Ovary (tissue), 10 donors: ENCODE results near the gene MBD6. TPM values are rescaled to one million over a fixed set of nuclear protein-coding genes. Genes with fewer than 3 reads are reported as not detected.

ENCODE experiments used
- DNase-seq, 5 donors: peaks; one replicate each; pipeline ENCODE4 v3.0.0-alpha.2; 2019 to 2020
- H3K27ac ChIP-seq, 2 donors: fragments of 200-600 bp; one replicate each; pipeline versions ENCODE4 v1.5.1 to v1.8.0; 2019 to 2022
- H3K27me3 ChIP-seq: fragments of 200-600 bp; one replicate; pipeline ENCODE4 v1.8.0; 2022
- H3K36me3 ChIP-seq: fragments of 200-600 bp; sonication (generic); one replicate; pipeline ENCODE4 v1.5.1; 2019
- H3K4me1 ChIP-seq: one replicate; pipeline ENCODE4 v1.8.1; 2013; ENCODE audit warnings: mild to moderate bottlenecking, moderate library complexity; ENCODE audit not compliant: insufficient read depth
- H3K4me3 ChIP-seq: fragments of 200-600 bp; sonication (generic); one replicate; pipeline ENCODE4 v1.5.1; 2017
- H3K9me3 ChIP-seq, 2 donors: fragments of 200-600 bp in 1 of 2; sonication (generic) in 1 of 2; one replicate each; pipeline versions ENCODE4 v1.5.1 to v1.8.1; 2013 to 2019; ENCODE audit warnings: mild to moderate bottlenecking in 1 of 2, moderate library complexity in 1 of 2
- EP300 ChIP-seq: sonication (generic); formaldehyde crosslinking; IDR thresholded peaks from one replicate; pipeline ENCODE4 v1.6.1; 2017; ENCODE audit warnings: antibody characterized with exemption
- POLR2A ChIP-seq: fragments of 450-650 bp; IDR thresholded peaks from one replicate; pipeline ENCODE4 v1.6.1; 2017; ENCODE audit warnings: antibody characterized with exemption, mild to moderate bottlenecking, moderate library complexity
- WGBS, 3 donors: extraction: QIAGEN DNeasy Blood & Tissue Kit in 1 of 3; methylation state at CpG; one replicate each; pipeline versions ENCODE4 v1.1.5 to v1.1.7; 2013 to 2017; 5-methylcytosine and 5-hydroxymethylcytosine counted together
- intact Hi-C, 4 donors: fragments of 100-400 bp; cut with DNase I; formaldehyde crosslinking; loops; one replicate each; pipeline versions ENCODE4 v1.11.0 to v1.15.1; 2022 to 2023
- long read RNA-seq, 3 donors: library from polyadenylated mRNA in 2 of 3; unstranded in 2 of 3; transcript quantifications; one replicate each; pipeline ENCODE4 v2.0.0 and lab custom pipeline, GENCODE V29; 2021 to 2026
- polyA plus RNA-seq, 2 donors: library from polyadenylated mRNA; stranded (reverse); fragments of 200-250 nt in 1 of 2; fragments of 350-450 nt in 1 of 2; fragmentation: Illumina TruSeq in 1 of 2; extraction: RNeasy Lipid Tissue Mini Kit (QIAGEN cat#74804) in 1 of 2; gene quantifications; one replicate each; pipeline ENCODE4 v1.2.3, GENCODE V29; 2013 to 2014
- total RNA-seq, 7 donors: library from RNA; depleted of rRNA in 2 of 7; stranded (reverse); fragments of >200 nt in 2 of 7; fragmentation: NEBNext Ultra II Directional in 3 of 7; extraction: Animal tissue kit (Norgen Biotek cat#: 25700) in 3 of 7; gene quantifications; one replicate each; pipeline versions ENCODE4 v1.1.0 to v1.2.4, GENCODE V29; 2016 to 2023
- TF ChIP-seq, protein P1 (sequence below), 3 donors: fragments of 450-650 bp in 2 of 3; fragments of 200-600 bp in 1 of 3; IDR thresholded peaks; one replicate each; pipeline versions ENCODE4 v1.5.1 to v1.8.0; 2016 to 2022; ENCODE audit warnings: antibody characterized with exemption in 3 of 3, mild to moderate bottlenecking in 1 of 3
- donor health status: DM: no; HTN: no; CAD: no; lungs with moderate emphysema.
- donor health status: DM: no; HTN: no; CAD: no.
- donor health status: Bipolar disorder and iron deficiency.
- donor health status: DM: yes; HTN: yes; CAD: no.
- donor health status: DM: no; HTN: no; CAD: no.
- donor health status: DM: yes; HTN: yes; CAD: no.

MBD6 gene
- total RNA-seq (100 to 1,000 TPM in 2 of 7 donors, 10 to 100 TPM in 5; 25.2 to 122 (median 79.7) TPM), polyA plus RNA-seq (10 to 100 TPM; 18.1 to 35.0 TPM)
- long read RNA-seq, donor 1, partial matches to known transcripts: 1 of 5 reads
- long read RNA-seq, donor 1, other reads (novel, unspliced or antisense): 4 of 5 reads
- long read RNA-seq, donor 2, partial matches to known transcripts: 80 of 83 reads
- long read RNA-seq, donor 2, other reads (novel, unspliced or antisense): 0 of 83 reads
- long read RNA-seq, donor 3, full-length matches to known transcripts: 3 of 37 reads
- long read RNA-seq, donor 3, partial matches to known transcripts: 19 of 37 reads
- long read RNA-seq, donor 3, other reads (novel, unspliced or antisense): 15 of 37 reads

DNA sequence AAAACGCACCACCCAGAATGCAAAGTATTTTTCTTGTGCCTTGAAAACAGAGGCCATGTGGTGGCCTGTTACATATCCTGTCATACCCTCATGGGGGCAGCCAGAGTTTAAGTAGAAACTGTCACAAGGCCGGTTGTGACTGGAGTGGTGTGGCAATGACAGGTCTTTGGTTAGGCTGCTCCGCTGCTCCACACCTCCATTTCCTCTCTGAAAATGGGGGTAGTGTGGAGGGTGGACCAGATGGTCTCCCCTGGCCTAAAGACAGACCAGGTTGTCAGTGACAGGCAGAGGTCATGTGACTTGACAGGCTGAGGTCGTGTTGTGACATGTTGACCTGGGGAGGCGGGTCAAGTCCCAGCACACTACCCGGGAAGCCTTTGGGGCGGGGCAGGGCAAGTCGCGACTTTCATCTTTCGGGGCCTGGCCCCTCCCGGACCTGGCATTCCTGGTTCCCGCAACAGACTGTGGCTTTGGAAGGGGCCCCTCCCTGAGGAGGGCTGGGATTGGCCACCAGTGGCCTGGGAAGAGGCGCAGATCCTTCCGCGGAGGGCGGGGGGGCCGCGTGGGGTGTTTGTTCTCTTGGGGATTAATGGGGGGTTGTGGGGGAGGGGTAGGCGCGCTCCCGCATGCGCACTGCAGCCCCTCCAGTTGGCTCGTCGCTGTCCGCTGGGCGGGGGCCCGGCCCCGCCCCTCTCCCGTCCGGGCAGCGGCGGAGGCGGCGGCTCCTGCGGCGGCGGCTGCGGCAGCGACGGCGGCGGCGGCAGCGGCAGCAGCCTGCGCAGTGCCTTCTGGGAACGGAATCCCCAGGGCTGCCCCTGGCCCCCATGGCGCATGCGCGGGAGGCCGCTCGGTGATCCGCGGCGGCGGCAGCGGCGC lies at the start of gene MBD6:
Gene MBD6, plus strand, starts transcription at position 814 of the 876 bp plus-strand sequence. CDS start 1,480 bp downstream, outside the sequence.
- intact Hi-C loops: loop anchor here in 1 of 4 donors (5.0 kb wide), 1 partner anchor 90 kb away; the partner anchor contains the start of gene ARHGEF25
- H3K4me1 ChIP-seq: peaks cover 16% of the 10 kb centered on the region

GRCh38 chr12:57473392-57473791 lies 49.2 kb upstream of the MBD6 start:
- no peak overlapping the region for H3K4me3 ChIP-seq
- H3K4me1 ChIP-seq: peaks cover 7% of the 10 kb centered on the region
- no peak for DNase-seq
- intact Hi-C loops: no loop called here
- no peaks in the 10 kb centered on the region for H3K9me3 ChIP-seq
- no peaks in the 10 kb centered on the region for H3K27me3 ChIP-seq
- H3K36me3 ChIP-seq: no peaks in the 10 kb centered on the region
- H3K27ac ChIP-seq: no peak overlapping the region
- TF ChIP-seq, protein P1, sequence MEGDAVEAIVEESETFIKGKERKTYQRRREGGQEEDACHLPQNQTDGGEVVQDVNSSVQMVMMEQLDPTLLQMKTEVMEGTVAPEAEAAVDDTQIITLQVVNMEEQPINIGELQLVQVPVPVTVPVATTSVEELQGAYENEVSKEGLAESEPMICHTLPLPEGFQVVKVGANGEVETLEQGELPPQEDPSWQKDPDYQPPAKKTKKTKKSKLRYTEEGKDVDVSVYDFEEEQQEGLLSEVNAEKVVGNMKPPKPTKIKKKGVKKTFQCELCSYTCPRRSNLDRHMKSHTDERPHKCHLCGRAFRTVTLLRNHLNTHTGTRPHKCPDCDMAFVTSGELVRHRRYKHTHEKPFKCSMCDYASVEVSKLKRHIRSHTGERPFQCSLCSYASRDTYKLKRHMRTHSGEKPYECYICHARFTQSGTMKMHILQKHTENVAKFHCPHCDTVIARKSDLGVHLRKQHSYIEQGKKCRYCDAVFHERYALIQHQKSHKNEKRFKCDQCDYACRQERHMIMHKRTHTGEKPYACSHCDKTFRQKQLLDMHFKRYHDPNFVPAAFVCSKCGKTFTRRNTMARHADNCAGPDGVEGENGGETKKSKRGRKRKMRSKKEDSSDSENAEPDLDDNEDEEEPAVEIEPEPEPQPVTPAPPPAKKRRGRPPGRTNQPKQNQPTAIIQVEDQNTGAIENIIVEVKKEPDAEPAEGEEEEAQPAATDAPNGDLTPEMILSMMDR (IDR thresholded peaks at IDR 0.05): no peak
- TF ChIP-seq POLR2A (no peak), EP300 (no peak)
- 33 to 46% (median 35%) methylated on average over 3 of the region's 3 CpGs for WGBS, 3 donors

More for the DNA sequence above, at the start of gene MBD6:
- no peaks in the 10 kb centered on the region for H3K27me3 ChIP-seq
- no peaks in the 10 kb centered on the region for H3K9me3 ChIP-seq
- TF ChIP-seq EP300: no peak
- TF ChIP-seq, protein P1 (IDR thresholded peaks at IDR 0.05): peak in 1 of 3 donors; percentile 10
- TF ChIP-seq POLR2A: peak; percentile 83
- H3K27ac ChIP-seq: peak within 1 kb of the TSS; percentile 96 to 98
- 2 to 3% (median 2%) methylated on average over 45 to 57 of the region's 57 CpGs for WGBS, 3 donors
- no peaks in the 10 kb centered on the region for H3K36me3 ChIP-seq
- peak within 1 kb of the TSS; percentile 72 for H3K4me3 ChIP-seq
- peak; percentile 97 to 98 (median 98) for DNase-seq

DNA sequence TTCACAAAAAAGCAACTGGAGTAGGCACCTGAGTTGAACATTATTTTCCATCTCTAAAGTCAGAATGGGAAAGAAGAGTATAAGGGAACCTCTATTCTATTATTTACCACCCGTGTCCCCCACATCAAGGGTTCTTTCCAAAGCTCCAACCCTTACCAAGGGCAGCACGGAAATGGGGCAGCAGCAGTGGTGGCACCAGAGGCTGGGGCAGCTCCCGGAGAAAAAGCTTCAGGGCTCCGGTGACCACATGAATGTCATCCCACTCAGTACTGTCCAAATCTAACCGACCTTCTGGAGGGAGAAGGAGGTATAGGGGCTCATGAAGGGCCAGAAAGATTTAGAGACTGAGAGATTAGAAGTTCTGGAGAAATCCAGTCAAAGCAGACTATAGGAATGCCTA lies 48.7 kb upstream of the MBD6 start:
- WGBS, 3 donors: 87 to 89% (median 88%) methylated on average over 5 of the region's 5 CpGs
- TF ChIP-seq, protein P1 (IDR thresholded peaks at IDR 0.05): no peak
- TF ChIP-seq EP300 (no peak), POLR2A (no peak)
- intact Hi-C loops: no loop called here
- no peak overlapping the region for H3K4me3 ChIP-seq
- H3K9me3 ChIP-seq: no peaks in the 10 kb centered on the region
- H3K36me3 ChIP-seq: no peaks in the 10 kb centered on the region
- peaks cover 7% of the 10 kb centered on the region for H3K4me1 ChIP-seq
- no peak for DNase-seq
- H3K27me3 ChIP-seq: no peaks in the 10 kb centered on the region
- no peak overlapping the region for H3K27ac ChIP-seq

DNA sequence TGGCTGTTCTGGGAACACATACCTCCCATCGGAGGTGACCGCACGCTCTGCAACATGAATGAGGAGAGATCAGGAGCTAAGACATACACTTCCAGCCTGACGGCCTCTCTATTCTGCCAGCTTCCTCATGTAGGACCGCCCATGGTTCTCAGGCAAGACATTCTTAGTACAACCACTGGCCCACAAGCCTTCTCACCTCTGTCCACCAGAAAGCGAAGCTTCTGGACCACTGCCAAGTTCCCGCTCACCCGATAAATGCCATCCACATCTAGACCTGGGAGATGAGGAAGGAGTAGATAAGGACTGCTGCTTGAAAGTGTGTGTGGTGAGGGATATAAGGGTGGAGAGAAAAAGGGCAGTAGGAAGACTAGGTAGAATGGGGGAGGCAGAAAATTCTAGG lies 48.2 kb upstream of the MBD6 start:
- H3K27me3 ChIP-seq: no peaks in the 10 kb centered on the region

More for the DNA sequence above, 48.2 kb upstream of the MBD6 start:
- intact Hi-C loops: no loop called here
- Histone ChIP-seq H3K27ac (no peak overlapping the region), H3K36me3 (no peaks in the 10 kb centered on the region), H3K4me3 (no peak overlapping the region), H3K9me3 (no peaks in the 10 kb centered on the region), H3K4me1 (peaks cover 7% of the 10 kb centered on the region)
- DNase-seq: no peak
- TF ChIP-seq POLR2A (no peak), EP300 (no peak)
- TF ChIP-seq, protein P1 (IDR thresholded peaks at IDR 0.05): no peak
- 68 to 69% (median 68%) methylated on average over 8 of the region's 8 CpGs for WGBS, 3 donors
